ENCODE measurements around the gene GRID1. TPM values are rescaled to one million over a fixed set of nuclear protein-coding genes. Genes with fewer than 3 reads are reported as not detected.

GRID1 gene
- polyA plus RNA-seq, 4 donors, result 1.4 to 1.9 (median 1.6) TPM

DNA sequence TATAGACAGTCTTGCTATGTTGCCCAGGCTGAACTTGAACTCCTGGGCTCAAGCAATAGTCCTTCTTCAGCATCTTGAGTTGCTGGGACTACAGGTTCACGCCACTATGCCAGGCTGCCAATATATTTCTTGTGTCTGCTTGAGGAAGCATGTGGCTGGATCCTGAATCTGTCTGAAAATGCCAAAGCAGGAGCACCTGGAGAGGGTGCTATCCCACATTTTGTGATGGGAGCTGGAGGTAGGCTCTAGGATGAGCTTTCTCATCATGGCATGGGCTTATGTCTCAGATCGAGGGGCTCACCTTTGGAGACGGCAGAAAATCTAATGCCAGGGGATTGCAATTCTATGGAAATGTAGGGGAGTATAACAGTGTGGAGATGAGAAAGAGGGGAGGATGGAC is 744.2 kb downstream of the GRID1 start:
- no peak for DNase-seq (ENCODE audit: low read depth in 4 of 4, low spot score in 2 of 4)

DNA sequence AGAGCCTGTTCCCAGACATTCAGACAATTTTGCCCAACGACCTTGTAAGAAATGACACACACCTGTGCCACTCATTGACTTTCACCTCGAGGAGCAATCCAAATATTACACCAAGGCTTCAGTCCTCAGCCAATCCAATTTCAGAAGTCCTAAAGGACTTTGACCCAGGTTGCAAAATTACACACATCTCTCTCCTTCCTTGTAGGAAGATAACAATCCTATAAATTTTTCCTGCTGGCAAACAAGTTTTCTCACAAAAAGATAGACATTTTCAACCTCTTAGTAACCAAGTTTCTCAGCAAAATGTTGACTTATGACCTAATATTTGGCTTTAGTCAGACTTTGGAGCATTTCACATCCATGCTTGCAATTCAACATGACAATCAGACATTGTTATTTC is 745.0 kb downstream of the GRID1 start:
- no peak for DNase-seq (ENCODE audit: low read depth in 4 of 4, low spot score in 2 of 4)

DNA sequence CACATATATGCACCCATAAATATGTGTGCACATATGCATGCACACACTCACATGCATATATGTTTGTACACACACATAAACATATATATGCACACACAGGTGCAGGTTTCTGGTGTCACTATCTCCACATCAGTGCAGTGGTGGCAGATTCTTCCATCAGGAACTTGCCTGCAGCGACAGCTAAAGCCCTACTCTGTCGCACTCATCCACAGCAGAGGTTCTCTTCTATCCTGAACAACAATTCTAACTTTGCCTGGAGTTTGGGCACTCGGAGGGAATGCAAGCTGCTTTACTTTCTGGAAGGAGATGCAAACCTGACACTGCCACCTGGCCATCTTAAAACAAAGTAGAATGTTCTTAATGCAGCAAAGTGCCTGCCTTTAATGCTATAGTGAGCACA is 745.8 kb downstream of the GRID1 start:
- DNase-seq (ENCODE audit: low read depth in 4 of 4, low spot score in 2 of 4), result no peak

DNA sequence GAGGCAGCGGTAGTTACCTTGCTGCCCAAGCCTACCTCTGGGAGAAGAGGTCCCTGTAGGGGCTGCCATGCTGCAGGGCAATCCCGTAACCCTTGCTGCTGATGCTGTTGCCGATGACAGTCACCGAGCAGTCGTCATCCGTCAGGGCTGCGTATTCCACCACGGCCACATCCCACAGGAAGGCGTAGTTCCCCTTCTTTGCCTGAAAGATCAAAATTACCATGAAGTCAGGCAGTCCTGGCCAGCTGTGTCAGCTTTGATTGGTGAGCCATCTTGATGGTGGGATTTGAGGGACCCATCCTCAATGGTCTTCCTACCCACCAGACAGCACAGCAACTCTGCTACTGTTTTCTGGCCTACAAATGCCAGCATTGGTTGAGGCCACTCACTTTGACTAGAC is 746.8 kb downstream of the GRID1 start:
- DNase-seq (ENCODE audit: low read depth in 4 of 4, low spot score in 2 of 4), result no peak

DNA sequence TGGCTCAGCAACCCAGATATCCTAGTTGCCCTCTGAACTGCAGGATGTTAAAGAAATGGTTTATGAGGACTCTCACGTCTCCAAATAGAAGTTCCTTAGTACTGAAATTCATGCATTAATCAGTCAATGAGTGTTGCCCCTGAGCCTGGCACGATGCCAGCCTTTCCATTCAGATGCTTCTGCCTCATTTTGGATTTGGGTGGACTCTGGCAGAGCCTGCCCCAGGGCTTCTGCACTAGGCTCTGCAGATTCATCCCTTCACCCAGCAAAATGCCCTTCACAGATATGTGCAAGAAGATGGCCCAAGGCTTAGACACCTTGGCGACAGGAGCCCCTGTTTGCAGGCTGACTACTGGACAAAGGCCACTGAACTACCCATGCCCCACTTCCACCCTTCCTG is 747.8 kb downstream of the GRID1 start:
- DNase-seq (ENCODE audit: low read depth in 4 of 4, low spot score in 2 of 4), result no peak

DNA sequence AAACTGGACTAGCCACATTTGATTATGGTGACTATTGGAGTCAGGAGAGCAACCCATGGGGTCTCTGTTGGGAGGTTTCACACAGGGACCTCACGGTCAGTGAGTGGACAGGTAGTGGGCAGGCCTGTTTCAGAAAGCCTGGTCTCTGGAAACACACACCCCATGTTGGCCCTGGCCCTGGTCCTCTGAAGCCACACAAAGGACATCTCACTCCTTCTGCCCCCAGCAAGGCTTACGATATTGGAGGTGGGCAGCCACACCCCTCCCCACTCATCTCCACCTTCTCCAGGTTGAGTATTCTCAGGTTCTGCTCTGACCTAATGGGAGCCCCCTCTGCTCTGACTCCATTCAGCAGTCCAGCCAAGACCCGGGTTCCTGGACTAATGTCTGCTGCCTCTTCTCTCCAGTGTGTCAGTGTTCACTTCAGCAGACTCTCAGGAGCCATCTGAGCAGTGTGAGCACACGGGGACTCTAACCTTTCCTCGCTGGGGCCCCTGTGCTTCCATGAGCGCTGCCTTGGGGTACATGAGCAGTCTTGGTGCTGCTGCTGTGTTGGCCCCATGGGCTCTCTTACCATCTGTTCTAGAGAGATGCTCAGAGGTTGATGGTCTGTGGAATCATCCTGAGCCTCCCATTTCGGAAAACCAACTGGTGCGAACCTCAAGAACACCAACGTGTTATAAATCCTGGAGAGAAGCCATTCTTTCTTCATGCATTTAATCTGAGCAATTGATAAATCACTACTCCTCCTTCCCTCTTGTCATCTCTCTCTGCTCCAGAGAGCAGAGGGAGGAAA is 748.6 kb downstream of the GRID1 start:
- DNase-seq (ENCODE audit: low read depth in 4 of 4, low spot score in 2 of 4), result no peak

DNA sequence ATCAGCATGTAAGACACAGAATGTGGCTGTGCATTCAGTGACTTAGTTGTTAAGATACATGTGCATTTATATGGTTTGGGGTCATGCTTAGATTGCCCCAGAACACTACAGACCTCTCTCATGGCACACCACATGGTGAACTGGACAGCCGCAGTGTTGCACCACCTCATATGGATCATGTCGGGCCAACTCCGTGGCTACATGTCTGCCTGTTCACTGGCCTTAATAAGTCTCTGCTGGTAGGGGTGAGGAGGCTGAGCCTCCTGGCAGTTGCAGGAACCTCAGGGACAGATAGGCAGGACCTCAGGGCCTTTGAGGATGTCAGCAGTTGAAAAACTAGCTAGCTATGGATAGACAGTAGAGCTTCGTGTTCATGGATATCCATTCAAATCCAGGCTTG is 751.0 kb downstream of the GRID1 start:
- DNase-seq (ENCODE audit: low read depth in 4 of 4, low spot score in 2 of 4), result no peak

DNA sequence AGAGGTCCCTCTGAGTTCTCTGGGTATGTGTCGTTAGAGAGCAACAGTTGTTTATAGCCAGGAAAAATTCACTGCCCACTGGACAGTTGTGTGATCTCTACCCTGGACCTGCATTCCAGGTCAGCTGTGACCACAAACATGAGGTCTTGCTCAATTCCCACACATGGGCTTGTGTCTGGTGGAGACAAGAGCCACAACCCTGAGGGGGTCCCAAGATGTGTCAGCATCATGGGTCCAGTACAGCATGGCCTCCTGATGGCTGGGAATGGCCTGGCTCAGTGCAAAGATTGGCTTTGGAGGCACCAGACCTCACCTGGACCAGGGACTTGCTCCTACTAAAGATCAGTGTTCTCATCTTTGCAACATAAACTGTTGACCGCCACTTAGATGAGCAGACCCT is 751.6 kb downstream of the GRID1 start:
- DNase-seq (ENCODE audit: low read depth in 4 of 4, low spot score in 2 of 4), result no peak

DNA sequence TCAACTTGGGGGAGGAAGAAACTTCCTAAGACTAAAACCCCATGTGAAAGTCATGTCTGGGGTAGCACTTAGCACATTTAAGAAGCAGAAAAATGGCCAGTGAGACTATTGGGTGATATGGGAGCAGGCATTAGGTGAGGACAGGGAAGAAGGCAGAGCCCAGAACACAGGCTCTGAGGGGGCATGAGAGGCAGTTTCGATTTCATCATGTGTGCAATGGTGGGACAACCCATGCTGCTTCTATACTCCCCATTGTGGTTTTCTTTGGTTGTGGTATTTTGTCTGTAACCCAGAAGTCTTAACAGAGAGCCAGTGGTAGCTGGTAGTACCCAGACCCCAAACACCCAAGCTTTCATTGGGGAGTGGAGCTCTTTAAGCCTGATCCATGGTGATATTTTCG is 752.0 kb downstream of the GRID1 start:
- no peak for DNase-seq (ENCODE audit: low read depth in 4 of 4, low spot score in 2 of 4)

DNA sequence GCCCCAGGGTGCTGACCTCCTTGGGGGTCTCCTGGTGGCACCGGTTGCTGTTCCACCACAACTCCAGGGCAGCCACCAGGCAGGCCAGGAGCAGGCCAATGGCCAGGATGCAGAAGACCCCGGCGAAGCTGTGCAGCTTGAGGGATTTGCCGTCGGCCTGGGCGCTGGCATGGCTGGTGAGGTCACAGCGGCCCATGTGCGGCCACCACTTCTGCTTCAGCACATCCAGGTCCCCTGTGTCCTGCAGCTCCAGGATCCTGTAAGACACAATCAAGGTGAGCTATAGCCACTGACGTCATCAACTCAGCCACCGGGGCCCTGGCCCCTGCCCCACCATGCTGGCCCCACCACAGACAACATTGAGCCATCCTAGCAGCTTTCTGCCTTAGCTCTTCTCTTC is 753.2 kb downstream of the GRID1 start:
- DNase-seq (ENCODE audit: low read depth in 4 of 4, low spot score in 2 of 4), result no peak

DNA sequence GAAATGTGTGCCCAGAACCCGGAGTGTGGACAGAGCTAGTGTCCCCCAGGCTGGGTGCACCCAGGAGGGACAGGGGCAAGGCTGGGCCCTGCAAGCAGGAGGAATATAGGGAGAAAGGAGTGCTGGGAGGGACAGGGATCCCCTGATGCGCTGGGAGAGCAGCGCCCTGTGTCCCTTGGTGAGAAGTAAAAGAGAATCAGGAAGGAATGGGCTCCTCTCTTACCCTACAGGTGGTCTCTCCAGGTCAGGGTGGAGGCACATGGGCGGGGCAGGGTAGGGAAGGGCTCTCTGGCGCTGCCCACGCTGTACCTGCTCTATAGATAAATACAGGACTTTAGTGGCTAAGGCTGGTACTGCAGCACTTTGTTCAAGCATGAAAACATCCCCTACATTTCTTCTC is 753.8 kb downstream of the GRID1 start:
- no peak for DNase-seq (ENCODE audit: low read depth in 4 of 4, low spot score in 2 of 4)

DNA sequence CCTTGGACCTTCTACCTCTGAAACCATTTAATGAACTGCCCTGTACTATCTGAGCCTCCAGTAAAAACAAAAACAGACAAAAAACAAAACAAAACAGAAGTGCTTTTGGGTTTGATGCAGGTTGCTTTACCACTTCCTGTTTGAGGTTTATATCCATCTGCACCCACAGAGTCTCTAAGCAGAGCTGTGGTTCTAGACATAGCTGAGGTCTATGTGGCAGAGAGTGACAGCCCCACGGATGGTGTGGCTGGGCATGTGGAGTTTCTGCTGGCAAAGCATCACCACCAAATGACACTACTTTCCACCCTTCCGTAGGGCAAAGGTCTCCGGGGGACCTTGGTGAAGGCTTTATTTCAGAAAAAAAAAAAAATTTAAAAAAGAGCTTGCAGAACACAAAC is 754.2 kb downstream of the GRID1 start:
- no peak for DNase-seq (ENCODE audit: low read depth in 4 of 4, low spot score in 2 of 4)

DNA sequence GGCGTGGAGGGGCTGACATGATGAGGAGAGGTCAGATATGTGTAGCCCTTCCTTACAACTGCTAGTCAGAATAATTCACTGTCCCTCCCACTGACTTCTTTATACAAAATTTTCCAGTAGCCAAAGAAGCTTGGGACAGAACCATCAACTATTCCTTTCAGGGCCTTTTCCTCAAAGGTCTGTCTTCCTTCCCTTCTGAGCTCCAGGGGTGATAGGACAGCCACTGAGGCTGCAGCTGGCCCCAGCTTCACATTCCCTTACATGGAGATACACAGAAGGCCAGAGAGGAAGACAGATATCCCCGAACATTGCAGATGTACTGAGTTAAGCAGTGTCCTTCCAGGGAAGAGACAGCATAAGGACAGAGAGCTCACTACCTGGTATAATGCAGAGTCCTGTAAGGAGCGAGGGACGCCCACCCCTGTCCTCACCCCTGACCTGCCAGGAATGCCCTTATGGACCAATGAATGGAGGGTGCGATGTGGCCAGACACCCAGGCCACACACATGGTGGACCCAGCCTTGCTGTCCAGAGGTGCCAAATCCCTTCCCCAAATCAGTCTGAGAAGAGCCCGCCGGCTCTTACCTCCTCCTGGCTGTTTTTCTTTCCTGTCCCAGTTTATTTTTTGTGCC is 754.7 kb downstream of the GRID1 start:
- no peak for DNase-seq (ENCODE audit: low read depth in 4 of 4, low spot score in 2 of 4)

DNA sequence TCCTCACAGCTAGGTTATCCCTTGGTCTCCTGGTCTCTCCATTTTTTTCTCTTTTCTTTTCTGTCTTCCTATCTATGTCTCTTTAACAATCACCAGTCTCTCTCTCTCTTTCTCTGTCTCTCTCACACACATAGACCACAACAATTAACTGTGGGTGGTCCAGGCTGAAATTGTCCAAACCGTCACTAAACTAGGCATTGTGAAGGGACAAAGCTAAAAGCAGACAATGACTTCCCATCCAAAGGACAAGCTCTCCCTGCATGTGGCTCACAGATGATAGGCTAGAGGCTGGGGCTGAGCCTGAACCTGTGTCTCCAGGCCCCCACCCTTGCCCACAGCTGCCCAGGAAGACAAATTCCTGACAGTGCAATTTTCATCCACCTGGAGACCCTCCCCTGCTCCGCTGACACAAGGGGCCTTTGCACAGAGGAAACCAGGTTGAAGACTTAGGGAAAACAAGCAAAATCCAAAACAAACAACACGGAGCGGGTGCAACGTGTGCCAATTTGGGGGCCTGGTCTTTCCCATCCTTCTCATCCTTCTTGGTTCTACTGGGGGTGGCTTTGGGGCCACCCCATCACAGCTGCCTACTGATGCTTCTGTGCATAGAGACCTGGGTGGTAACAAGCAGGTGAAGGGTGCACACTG is 755.4 kb downstream of the GRID1 start:
- DNase-seq (ENCODE audit: low read depth in 4 of 4, low spot score in 2 of 4), result no peak

DNA sequence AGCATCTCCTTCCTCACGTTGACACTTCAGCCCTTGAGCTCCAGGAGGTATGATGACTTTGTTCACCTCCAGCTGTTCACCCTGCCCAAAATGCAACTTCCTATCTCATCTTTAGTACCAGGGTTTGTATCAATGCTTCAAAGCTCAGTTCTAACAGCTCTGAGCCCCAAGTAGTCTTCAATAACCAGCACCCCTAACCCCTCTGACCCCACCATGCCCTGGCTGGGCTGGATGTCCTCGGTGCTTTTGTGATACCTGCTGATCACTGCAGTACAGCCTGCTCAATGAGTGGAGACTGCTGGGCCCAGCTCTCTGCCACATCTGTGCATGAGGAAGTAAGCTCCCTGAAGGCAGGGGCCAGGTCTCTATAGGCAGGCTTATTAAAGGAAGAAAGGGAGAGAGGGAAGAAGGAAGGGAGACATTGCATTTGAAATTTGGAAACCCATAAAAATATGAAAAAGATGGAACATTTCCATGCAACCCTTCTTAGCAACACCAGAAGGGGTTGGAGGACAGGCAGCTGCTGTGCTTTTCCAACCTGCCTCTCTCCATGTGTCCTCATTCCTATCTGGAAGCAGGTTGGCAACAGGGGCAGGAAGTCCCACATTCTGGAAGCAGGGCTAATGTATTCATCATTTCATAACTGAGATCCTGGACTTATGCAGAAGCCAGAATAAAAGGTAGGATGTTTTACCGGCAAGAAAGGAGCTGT is 756.1 kb downstream of the GRID1 start:
- no peak for DNase-seq (ENCODE audit: low read depth in 4 of 4, low spot score in 2 of 4)

DNA sequence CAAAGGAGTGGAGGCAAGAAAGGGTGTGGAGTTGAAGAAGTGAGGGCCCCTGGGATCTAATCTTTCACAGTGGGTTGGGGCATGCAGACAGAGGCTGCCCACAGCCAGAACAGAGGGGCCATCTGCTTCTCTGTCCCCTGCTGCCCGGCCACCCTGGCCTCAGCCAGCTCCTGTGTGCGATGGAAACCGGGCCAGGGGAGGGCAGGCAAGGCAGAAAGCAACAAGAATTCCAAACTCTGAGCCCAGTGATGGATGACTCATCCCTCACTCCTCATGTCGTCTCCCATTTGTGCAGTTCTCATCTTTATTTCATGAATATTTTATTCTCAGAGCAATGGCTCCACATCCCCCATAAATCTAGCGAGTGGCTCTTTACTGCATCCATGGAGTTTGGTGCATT is 757.1 kb downstream of the GRID1 start:
- DNase-seq (ENCODE audit: low read depth in 4 of 4, low spot score in 2 of 4), result no peak

DNA sequence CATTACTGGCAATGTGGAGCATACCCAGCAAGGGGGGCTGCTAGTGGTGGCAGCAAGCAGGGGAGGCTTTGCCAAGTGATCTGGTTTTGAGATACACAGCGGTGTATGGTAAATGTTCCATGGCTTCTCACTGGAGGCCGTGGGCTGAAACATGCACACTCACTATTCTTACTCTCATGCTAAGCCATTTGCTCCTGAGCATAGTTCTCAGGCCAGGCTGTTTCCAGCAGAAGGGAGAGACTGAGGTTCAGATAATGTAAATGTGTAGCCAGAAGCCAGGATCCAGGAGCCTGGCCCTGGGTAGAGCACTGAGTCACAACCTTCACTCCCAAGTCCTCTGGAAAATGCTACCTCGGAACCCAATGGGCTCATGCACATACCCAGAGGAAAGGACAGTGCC is 757.9 kb downstream of the GRID1 start:
- DNase-seq (ENCODE audit: low read depth in 4 of 4, low spot score in 2 of 4), result no peak

DNA sequence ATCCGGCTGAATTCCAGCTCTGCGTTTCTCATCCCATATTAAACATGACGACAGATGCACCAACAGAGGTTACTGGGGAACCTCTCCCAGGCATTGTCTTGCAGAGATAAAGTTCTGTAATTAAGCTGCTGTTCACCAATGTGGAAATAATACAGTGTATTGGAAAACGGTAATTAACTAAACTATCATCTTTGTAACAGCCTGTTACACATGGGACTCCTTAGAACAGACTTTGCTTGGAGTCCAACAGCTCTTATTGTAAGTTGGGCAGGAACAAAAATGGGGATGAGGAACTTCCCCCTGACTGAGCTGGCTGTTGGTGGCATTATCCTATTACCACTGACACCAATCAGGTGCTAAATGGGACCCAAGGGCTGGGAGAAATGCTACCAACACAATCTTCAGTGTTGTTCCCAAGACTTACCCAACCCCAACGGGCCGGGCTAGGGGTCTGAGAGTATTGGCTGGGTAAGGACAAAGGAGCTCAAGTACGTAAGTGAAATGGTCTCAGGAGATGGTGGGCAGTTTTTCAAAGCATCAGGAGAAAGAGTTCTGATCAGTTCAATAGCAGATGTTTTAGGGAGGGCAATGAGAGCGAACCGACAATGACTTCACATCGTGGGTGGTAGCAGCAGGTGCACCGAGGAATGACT is 759.4 kb downstream of the GRID1 start:
- DNase-seq (ENCODE audit: low read depth in 4 of 4, low spot score in 2 of 4), result no peak

DNA sequence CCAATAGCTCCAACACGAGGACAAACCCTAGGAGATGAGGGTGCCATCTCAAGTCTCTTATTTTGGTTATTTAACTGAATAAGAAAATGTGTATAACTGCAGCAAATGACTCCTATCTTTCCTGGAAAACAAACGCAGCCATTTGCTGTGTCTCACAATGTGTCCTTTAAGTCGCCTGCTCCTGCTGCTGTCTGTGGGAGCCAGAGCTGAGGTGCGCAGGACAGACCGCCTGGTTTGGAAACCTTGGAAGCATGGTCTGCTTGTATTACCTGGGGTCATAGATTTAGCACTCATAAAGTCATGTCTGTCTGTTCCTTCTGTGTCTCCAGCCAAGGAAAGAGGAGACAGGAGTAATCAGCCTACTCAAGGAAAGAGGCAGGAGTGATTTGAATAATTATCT is 760.2 kb downstream of the GRID1 start:
- DNase-seq (ENCODE audit: low read depth in 4 of 4, low spot score in 2 of 4), result no peak

DNA sequence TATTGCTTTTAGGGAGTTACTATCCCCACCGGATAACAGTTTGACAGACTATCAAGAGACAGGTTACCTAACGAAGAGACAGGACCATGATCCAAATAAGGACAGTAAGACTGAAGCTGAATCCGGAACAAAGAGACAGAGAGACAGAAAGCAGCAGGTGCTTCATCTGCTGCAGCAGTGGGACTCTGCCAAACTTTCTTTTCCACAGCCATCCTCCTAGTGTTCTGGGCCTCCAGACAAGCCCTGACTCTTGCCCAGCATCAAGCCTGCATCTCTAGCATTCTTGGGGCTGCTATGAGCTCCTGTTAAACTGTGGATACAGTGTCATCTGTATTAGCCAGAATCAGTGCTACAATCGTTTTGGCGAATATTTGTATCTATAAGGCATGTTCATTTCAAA is 761.7 kb downstream of the GRID1 start:
- no peak for DNase-seq (ENCODE audit: low read depth in 4 of 4, low spot score in 2 of 4)

DNA sequence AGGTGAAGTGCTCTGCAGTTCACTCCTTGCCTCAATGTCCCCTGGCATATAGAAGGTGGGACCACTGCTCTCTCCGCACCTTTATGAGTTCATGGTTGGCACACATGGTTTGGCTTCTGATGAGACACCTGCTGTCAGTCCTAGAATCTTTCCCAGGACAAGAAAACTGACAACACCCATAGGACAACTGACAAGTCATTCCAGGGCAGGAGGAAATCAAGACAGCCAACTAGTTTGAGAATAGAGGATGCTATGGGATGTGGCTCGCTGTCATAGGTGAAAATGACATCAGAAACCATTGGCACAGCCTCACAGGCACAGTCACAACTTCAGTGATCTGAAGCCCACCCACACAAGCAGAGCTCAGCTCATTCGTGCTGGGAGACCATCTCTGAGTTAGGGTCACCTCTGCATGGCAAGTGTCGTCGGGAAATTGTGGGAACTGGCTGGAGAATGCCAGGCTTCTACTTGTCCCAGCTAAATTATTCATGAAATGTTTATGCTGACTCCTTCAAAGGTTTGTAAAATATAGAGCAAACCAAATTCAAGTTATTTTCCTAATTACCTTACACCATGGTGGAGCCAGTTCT is 762.4 kb downstream of the GRID1 start:
- DNase-seq (ENCODE audit: low read depth in 4 of 4, low spot score in 2 of 4), result no peak

All from left renal cortex interstitium (tissue), 4 donors.